H9 (cell line): ENCODE data around the gene KCNIP1. TPM values are rescaled to one million over a fixed set of nuclear protein-coding genes. Genes with fewer than 3 reads are reported as not detected.

Source experiments
- DNase-seq: peaks from one replicate; pipeline ENCODE4 v3.0.0-alpha.2; 2017
- H2AFZ ChIP-seq: one replicate; pipeline ENCODE4 v1.6.1; 2013; ENCODE audit warnings: mild to moderate bottlenecking, low read length, control low read depth, moderate library complexity
- H2AK5ac ChIP-seq: 2 replicates; pipeline ENCODE4 v1.6.1; 2013; ENCODE audit warnings: low read length, control low read depth, mixed read lengths; ENCODE audit not compliant: insufficient read length
- H2BK120ac ChIP-seq: one replicate; pipeline ENCODE4 v1.6.1; 2013; ENCODE audit warnings: low read depth, mild to moderate bottlenecking, low read length, control low read depth, inconsistent platforms; ENCODE audit not compliant: poor library complexity, severe bottlenecking
- H2BK12ac ChIP-seq: 2 replicates; pipeline ENCODE4 v1.6.1; 2013; ENCODE audit warnings: low read length, control low read depth, mixed read lengths, low read depth; ENCODE audit not compliant: insufficient read length
- H2BK15ac ChIP-seq: 2 replicates; pipeline ENCODE4 v1.6.1; 2013; ENCODE audit warnings: low read depth, low read length, control low read depth
- H2BK20ac ChIP-seq: one replicate; pipeline ENCODE4 v1.6.1; 2013; ENCODE audit warnings: low read depth, mild to moderate bottlenecking, low read length, control low read depth, inconsistent platforms; ENCODE audit not compliant: poor library complexity, severe bottlenecking
- H2BK5ac ChIP-seq: 2 replicates; pipeline ENCODE4 v1.6.1; 2013; ENCODE audit warnings: low read length, control low read depth, mixed read lengths; ENCODE audit not compliant: insufficient read length
- H3K14ac ChIP-seq: 2 replicates; pipeline ENCODE4 v1.6.1; 2013; ENCODE audit warnings: low read length, control low read depth; ENCODE audit not compliant: insufficient read depth
- H3K18ac ChIP-seq: 2 replicates; pipeline ENCODE4 v1.6.1; 2013; ENCODE audit warnings: low read depth, mild to moderate bottlenecking, mixed read lengths, low read length, control low read depth; ENCODE audit not compliant: insufficient read length
- H3K23ac ChIP-seq: 2 replicates; pipeline ENCODE4 v1.6.1; 2013; ENCODE audit warnings: low read length, control low read depth, mixed read lengths, low read depth; ENCODE audit not compliant: insufficient read length
- H3K23me2 ChIP-seq: 2 replicates; pipeline ENCODE4 v1.6.1; 2013; ENCODE audit warnings: low read depth, mild to moderate bottlenecking, mixed read lengths, low read length, control low read depth; ENCODE audit not compliant: insufficient read length, poor library complexity, severe bottlenecking
- H3K27ac ChIP-seq: 2 replicates; pipeline ENCODE4 v1.5.1; 2013; ENCODE audit warnings: low read length, control low read depth, mixed read lengths, low read depth; ENCODE audit not compliant: insufficient read length
- H3K27me3 ChIP-seq: 2 replicates; pipeline ENCODE4 v1.6.1; 2013; ENCODE audit warnings: low read length, control low read depth, inconsistent platforms; ENCODE audit not compliant: insufficient read depth
- H3K4ac ChIP-seq: 2 replicates; pipeline ENCODE4 v1.6.1; 2013; ENCODE audit warnings: low read depth, mild to moderate bottlenecking, control low read depth, inconsistent platforms, low read length, moderate library complexity
- H3K4me1 ChIP-seq: 2 replicates; pipeline ENCODE4 v1.6.1; 2013; ENCODE audit warnings: low read length, control low read depth, inconsistent platforms; ENCODE audit not compliant: insufficient read depth
- H3K4me2 ChIP-seq: 2 replicates; pipeline ENCODE4 v1.6.1; 2013; ENCODE audit warnings: low read length, control low read depth, mixed read lengths; ENCODE audit not compliant: insufficient read length, insufficient read depth
- H3K56ac ChIP-seq: 2 replicates; pipeline ENCODE4 v1.6.1; 2013; ENCODE audit warnings: low read depth, mild to moderate bottlenecking, mixed read lengths, low read length, control low read depth; ENCODE audit not compliant: insufficient read length
- H3K79me1 ChIP-seq: 2 replicates; pipeline ENCODE4 v1.6.1; 2013; ENCODE audit warnings: low read depth, mild to moderate bottlenecking, moderate library complexity, low read length, control low read depth, inconsistent platforms; ENCODE audit not compliant: insufficient read depth, poor library complexity, severe bottlenecking
- H3K79me2 ChIP-seq: 2 replicates; pipeline ENCODE4 v1.6.1; 2013; ENCODE audit warnings: low read length, control low read depth, inconsistent platforms; ENCODE audit not compliant: insufficient read depth
- H3K9ac ChIP-seq: 2 replicates; pipeline ENCODE4 v1.6.1; 2013; ENCODE audit warnings: low read length, control low read depth, mixed read lengths; ENCODE audit not compliant: insufficient read length; ENCODE audit errors: extremely low read depth
- H3K9me3 ChIP-seq: one replicate; pipeline ENCODE4 v1.6.1; 2013; ENCODE audit warnings: low read depth, low read length, inconsistent platforms; ENCODE audit not compliant: control insufficient read depth
- H3T11ph ChIP-seq: one replicate; pipeline ENCODE4 v1.6.1; 2013; ENCODE audit warnings: mild to moderate bottlenecking, low read length, control low read depth, inconsistent platforms
- H4K20me1 ChIP-seq: one replicate; pipeline ENCODE4 v1.6.1; 2013; ENCODE audit not compliant: control insufficient read depth, insufficient read length, insufficient read depth
- H4K5ac ChIP-seq: 2 replicates; pipeline ENCODE4 v1.6.1; 2013; ENCODE audit warnings: low read depth, mild to moderate bottlenecking, mixed read lengths, low read length, control low read depth; ENCODE audit not compliant: insufficient read length
- H4K8ac ChIP-seq: replicated peaks from 2 replicates; pipeline ENCODE4 v1.6.1; 2013; ENCODE audit warnings: low read length, control low read depth, mixed read lengths, low read depth; ENCODE audit not compliant: insufficient read length
- H4K91ac ChIP-seq: 2 replicates; pipeline ENCODE4 v1.6.1; 2013; ENCODE audit warnings: low read depth, mild to moderate bottlenecking, moderate library complexity, mixed read lengths, low read length, control low read depth; ENCODE audit not compliant: insufficient read length
- H3K27ac Mint-ChIP-seq, 3 experiments: 2 replicates in 2 of 3; 3 replicates in 1 of 3; pipeline ENCODE4 v1.8.0; 2020 to 2021; ENCODE audit warnings: mixed read lengths in 3 of 3, mild to moderate bottlenecking in 1 of 3, moderate library complexity in 1 of 3
- H3K27me3 Mint-ChIP-seq: 2 replicates; pipeline ENCODE4 v1.8.0; 2021; ENCODE audit warnings: low read depth, mild to moderate bottlenecking, moderate library complexity, mixed read lengths
- H3K36me3 Mint-ChIP-seq, 3 experiments: 2 replicates in 2 of 3; 3 replicates in 1 of 3; pipeline ENCODE4 v1.8.0; 2020 to 2021; ENCODE audit warnings: low read depth in 3 of 3, mixed read lengths in 3 of 3; ENCODE audit not compliant: insufficient read depth in 1 of 3
- H3K4me1 Mint-ChIP-seq, 2 experiments: 2 replicates each; pipeline ENCODE4 v1.8.0; 2020; ENCODE audit warnings: mixed read lengths in 2 of 2
- H3K4me3 Mint-ChIP-seq, 2 experiments: 2 replicates in 1 of 2; 3 replicates in 1 of 2; pipeline ENCODE4 v1.8.0; 2020 to 2021; ENCODE audit warnings: mild to moderate bottlenecking in 2 of 2, mixed read lengths in 2 of 2, moderate library complexity in 1 of 2
- H3K9me3 Mint-ChIP-seq, 2 experiments: 2 replicates in 1 of 2; 3 replicates in 1 of 2; pipeline ENCODE4 v1.8.0; 2020; ENCODE audit warnings: mild to moderate bottlenecking in 2 of 2, mixed read lengths in 2 of 2, moderate library complexity in 1 of 2
- CTCF ChIP-seq: fragments of 200-600 bp; sonication (generic); conservative IDR thresholded peaks from 3 replicates; pipeline ENCODE4 v1.8.0; 2021; ENCODE audit warnings: antibody characterized with exemption, mild to moderate bottlenecking
- WGBS: extraction: QIAGEN DNeasy Blood & Tissue Kit; methylation state at CpG from one replicate; pipeline ENCODE4 v1.1.7; 2013; ENCODE audit warnings: missing lambda C conversion rate, low lambda C conversion rate, mixed read lengths; ENCODE audit not compliant: insufficient read length; ENCODE audit errors: extremely low coverage; 5-methylcytosine and 5-hydroxymethylcytosine counted together
- total RNA-seq: library from RNA; stranded (reverse); gene quantifications from 2 replicates; pipeline ENCODE4 v1.2.1, GENCODE V29; 2021

Gene KCNIP1
- total RNA-seq, 1 experiment from 2014 or later: 0.63 TPM

GRCh38 chr5:170640731-170641588 is 137.1 kb downstream of the KCNIP1 start:
- no peak overlapping the region for H3K4me2 ChIP-seq
- H3K23ac ChIP-seq: no peak overlapping the region
- no peak overlapping the region for H2AFZ ChIP-seq
- H3K27me3 ChIP-seq: no peaks in the 10 kb centered on the region
- peaks cover 21% of the 10 kb centered on the region for H3K27me3 Mint-ChIP-seq
- H3K9ac ChIP-seq: no peak overlapping the region
- no peak overlapping the region for H4K5ac ChIP-seq
- H2BK20ac ChIP-seq: no peak overlapping the region
- H3K9me3 ChIP-seq: no peaks in the 10 kb centered on the region
- no peak overlapping the region for H2BK15ac ChIP-seq
- H3K4me1 ChIP-seq: peaks cover 10% of the 10 kb centered on the region; the same call in 1 of the 2 replicates
- no CpG with 5 or more reads among the region's 13 CpGs for WGBS
- no peak overlapping the region for H3K14ac ChIP-seq
- H3K36me3 Mint-ChIP-seq: no peaks in the 10 kb centered on the region
- H3K27ac ChIP-seq: no peak overlapping the region
- H2AK5ac ChIP-seq: no peak overlapping the region
- no peaks in the 10 kb centered on the region for H3K23me2 ChIP-seq
- no peak overlapping the region for H4K91ac ChIP-seq
- no peaks in the 10 kb centered on the region for H3K9me3 Mint-ChIP-seq
- H3K18ac ChIP-seq: no peak overlapping the region
- H3K56ac ChIP-seq: no peak overlapping the region
- no peak overlapping the region for H3T11ph ChIP-seq
- H2BK120ac ChIP-seq: no peak overlapping the region
- no peak overlapping the region for H4K8ac ChIP-seq
- no peak overlapping the region for H3K27ac Mint-ChIP-seq
- H3K4ac ChIP-seq: no peak overlapping the region
- H2BK5ac ChIP-seq: no peak overlapping the region
- TF ChIP-seq CTCF: no peak
- no peak for DNase-seq
- no peaks in the 10 kb centered on the region for H3K79me2 ChIP-seq
- no peaks in the 10 kb centered on the region for H3K79me1 ChIP-seq
- H2BK12ac ChIP-seq: no peak overlapping the region
- H3K4me1 Mint-ChIP-seq: peaks cover 16% of the 10 kb centered on the region in 2 experiments
- no peaks in the 10 kb centered on the region for H4K20me1 ChIP-seq
- no peak overlapping the region; a peak in 1 of 5 replicates for H3K4me3 Mint-ChIP-seq
